HUES64 (cell line): ENCODE results near the gene CEP63.

ENCODE experiments used
- H3K27ac ChIP-seq: 2 replicates; pipeline ENCODE4 v1.7.0; 2013; ENCODE audit warnings: low read depth, low read length, inconsistent platforms
- H3K27me3 ChIP-seq: 2 replicates; pipeline ENCODE4 v1.6.1; 2013; ENCODE audit warnings: mild to moderate bottlenecking, low read length; ENCODE audit not compliant: insufficient read depth
- H3K36me3 ChIP-seq: 2 replicates; pipeline ENCODE4 v1.6.1; 2013; ENCODE audit warnings: mild to moderate bottlenecking, low read length; ENCODE audit not compliant: insufficient read depth
- H3K4me1 ChIP-seq: 2 replicates; pipeline ENCODE4 v1.6.1; 2013; ENCODE audit warnings: mild to moderate bottlenecking, low read length, moderate library complexity; ENCODE audit not compliant: insufficient read depth
- H3K4me3 ChIP-seq: 2 replicates; pipeline ENCODE4 v1.5.1; 2013; ENCODE audit warnings: mild to moderate bottlenecking, low read length, moderate library complexity
- H3K9ac ChIP-seq: 2 replicates; pipeline ENCODE4 v1.6.1; 2013; ENCODE audit warnings: mild to moderate bottlenecking, low read depth, low read length
- H3K9me3 ChIP-seq: 2 replicates; pipeline ENCODE4 v1.6.1; 2013; ENCODE audit warnings: low read depth, low read length; ENCODE audit not compliant: insufficient read depth
- WGBS: fragments of 150-250, 120-280 bp; methylation state at CpG from one replicate; pipeline ENCODE4 v1.1.7; 2013; ENCODE audit warnings: missing lambda C conversion rate; 5-methylcytosine and 5-hydroxymethylcytosine counted together

Gene CEP63

DNA sequence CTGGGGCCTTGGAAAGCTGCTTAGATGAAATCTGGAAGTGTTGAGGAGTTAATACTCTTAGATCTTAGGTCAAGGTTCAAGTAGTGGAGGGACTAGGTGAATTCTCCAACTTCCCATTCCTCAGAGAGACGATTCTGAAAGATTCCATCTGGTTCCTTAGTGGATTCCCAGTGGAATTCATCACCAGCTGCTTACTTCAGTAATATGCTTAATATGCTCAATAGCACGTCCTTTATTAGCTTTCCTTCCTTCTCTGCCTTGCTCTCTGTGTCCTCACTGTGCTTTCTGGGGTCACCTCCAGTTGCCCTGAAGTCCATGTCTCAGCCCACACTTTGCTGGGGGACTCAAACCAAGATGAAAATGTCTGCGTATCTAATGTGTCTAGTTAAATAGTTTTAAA is 31.0 kb downstream of the CEP63 start:
- H3K36me3 ChIP-seq, result no peaks in the 10 kb centered on the region; the same call in 1 of the 2 replicates
- WGBS, result 93% methylated on average over 3 of the region's 3 CpGs

GRCh38 chr3:134517791-134518190 is 31.9 kb downstream of the CEP63 start:
- Histone ChIP-seq H3K9me3 (peaks cover 22% of the 10 kb centered on the region), H3K4me1 (no peaks in the 10 kb centered on the region), H3K9ac (no peak overlapping the region), H3K4me3 (no peak overlapping the region), H3K27me3 (no peaks in the 10 kb centered on the region), H3K27ac (no peak overlapping the region), H3K36me3 (no peaks in the 10 kb centered on the region; the same call in 1 of the 2 replicates)

More for the DNA sequence above, 31.0 kb downstream of the CEP63 start:
- Histone ChIP-seq H3K27ac (no peak overlapping the region), H3K4me1 (no peaks in the 10 kb centered on the region), H3K9ac (no peak overlapping the region), H3K9me3 (peaks cover 13% of the 10 kb centered on the region), H3K27me3 (no peaks in the 10 kb centered on the region), H3K4me3 (no peak overlapping the region)

DNA sequence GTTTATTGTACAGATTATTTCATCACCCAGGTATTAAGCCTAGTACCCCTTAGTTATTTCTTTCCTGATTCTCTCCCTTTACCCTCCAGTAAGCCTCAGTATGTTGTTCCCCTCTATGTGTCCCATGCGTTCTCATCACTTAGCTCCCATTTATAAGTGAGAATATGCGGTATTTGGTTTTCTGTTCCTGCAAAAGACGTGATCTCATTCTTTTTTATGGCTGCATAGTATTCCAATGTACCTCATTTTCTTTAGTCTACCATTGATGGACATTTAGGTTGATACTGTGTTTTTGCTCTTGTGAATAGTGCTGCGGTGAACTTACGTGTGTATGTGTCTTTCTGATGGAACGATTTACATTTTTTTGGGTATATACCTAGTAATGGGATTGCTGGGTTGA is 36.7 kb downstream of the CEP63 start:
- Histone ChIP-seq H3K4me3 (no peak overlapping the region), H3K27me3 (no peaks in the 10 kb centered on the region), H3K27ac (no peak overlapping the region), H3K9me3 (peaks cover 46% of the 10 kb centered on the region), H3K36me3 (no peaks in the 10 kb centered on the region; the same call in 1 of the 2 replicates), H3K4me1 (no peaks in the 10 kb centered on the region), H3K9ac (no peak overlapping the region)
- WGBS, result 96% methylated on average over 6 of the region's 6 CpGs

- H3K36me3 ChIP-seq, result no peaks in the 10 kb centered on the region
- no peak overlapping the region for H3K27ac ChIP-seq
- no peak overlapping the region for H3K9ac ChIP-seq
- H3K9me3 ChIP-seq, result peaks cover 37% of the 10 kb centered on the region
- H3K27me3 ChIP-seq, result no peaks in the 10 kb centered on the region
- H3K4me3 ChIP-seq, result no peak overlapping the region
- no peaks in the 10 kb centered on the region for H3K4me1 ChIP-seq
Measured at GRCh38 chr3:134525293-134525692, 39.4 kb downstream of the CEP63 start.

- H3K27me3 ChIP-seq, result no peaks in the 10 kb centered on the region
- no peak overlapping the region for H3K4me3 ChIP-seq
- no peak overlapping the region for H3K9ac ChIP-seq
- H3K36me3 ChIP-seq, result no peaks in the 10 kb centered on the region
- 94% methylated on average over 1 of the region's 1 CpG for WGBS
- peaks cover 34% of the 10 kb centered on the region; the same call in 1 of the 2 replicates for H3K9me3 ChIP-seq
- no peaks in the 10 kb centered on the region for H3K4me1 ChIP-seq
- no peak overlapping the region for H3K27ac ChIP-seq
Measured at GRCh38 chr3:134526319-134526718, 40.5 kb downstream of the CEP63 start.

GRCh38 chr3:134527037-134527436 is 41.2 kb downstream of the CEP63 start:
- 86% methylated on average over 4 of the region's 4 CpGs for WGBS
- Histone ChIP-seq H3K27me3 (no peaks in the 10 kb centered on the region), H3K27ac (no peak overlapping the region), H3K9ac (no peak overlapping the region), H3K4me1 (no peaks in the 10 kb centered on the region), H3K9me3 (peaks cover 31% of the 10 kb centered on the region; the same call in 1 of the 2 replicates), H3K4me3 (no peak overlapping the region), H3K36me3 (no peaks in the 10 kb centered on the region)

GRCh38 chr3:134527538-134528186 is 41.8 kb downstream of the CEP63 start:
- Histone ChIP-seq H3K27me3 (no peaks in the 10 kb centered on the region), H3K4me1 (no peaks in the 10 kb centered on the region), H3K4me3 (no peak overlapping the region), H3K9me3 (peaks cover 25% of the 10 kb centered on the region; the same call in 1 of the 2 replicates), H3K27ac (no peak overlapping the region), H3K9ac (no peak overlapping the region), H3K36me3 (no peaks in the 10 kb centered on the region)
- 93% methylated on average over 7 of the region's 7 CpGs for WGBS

DNA sequence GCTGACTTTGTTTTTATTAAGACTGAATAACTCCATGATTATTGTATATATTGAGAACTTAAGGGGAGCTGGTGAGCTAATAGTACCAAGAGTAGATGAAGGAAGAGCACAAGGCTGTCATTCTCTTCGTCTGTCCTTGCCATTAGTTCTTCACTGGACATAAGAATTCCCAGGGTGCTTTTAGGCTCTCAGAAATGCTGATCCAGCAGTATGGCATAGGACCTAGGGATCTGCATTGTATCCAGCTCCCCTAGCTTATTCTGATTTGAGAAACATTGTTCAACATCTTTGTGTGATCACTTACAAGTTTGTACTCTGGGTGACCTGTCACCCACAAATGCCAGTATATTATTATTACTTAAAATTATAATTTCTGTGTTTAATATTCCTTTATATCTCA is 47.6 kb downstream of the CEP63 start:
- Histone ChIP-seq H3K4me3 (no peak overlapping the region), H3K36me3 (peaks cover 10% of the 10 kb centered on the region), H3K9ac (no peak overlapping the region), H3K9me3 (no peaks in the 10 kb centered on the region), H3K27me3 (no peaks in the 10 kb centered on the region), H3K27ac (no peak overlapping the region), H3K4me1 (no peaks in the 10 kb centered on the region)
- 86% methylated on average over 1 of the region's 1 CpG for WGBS

DNA sequence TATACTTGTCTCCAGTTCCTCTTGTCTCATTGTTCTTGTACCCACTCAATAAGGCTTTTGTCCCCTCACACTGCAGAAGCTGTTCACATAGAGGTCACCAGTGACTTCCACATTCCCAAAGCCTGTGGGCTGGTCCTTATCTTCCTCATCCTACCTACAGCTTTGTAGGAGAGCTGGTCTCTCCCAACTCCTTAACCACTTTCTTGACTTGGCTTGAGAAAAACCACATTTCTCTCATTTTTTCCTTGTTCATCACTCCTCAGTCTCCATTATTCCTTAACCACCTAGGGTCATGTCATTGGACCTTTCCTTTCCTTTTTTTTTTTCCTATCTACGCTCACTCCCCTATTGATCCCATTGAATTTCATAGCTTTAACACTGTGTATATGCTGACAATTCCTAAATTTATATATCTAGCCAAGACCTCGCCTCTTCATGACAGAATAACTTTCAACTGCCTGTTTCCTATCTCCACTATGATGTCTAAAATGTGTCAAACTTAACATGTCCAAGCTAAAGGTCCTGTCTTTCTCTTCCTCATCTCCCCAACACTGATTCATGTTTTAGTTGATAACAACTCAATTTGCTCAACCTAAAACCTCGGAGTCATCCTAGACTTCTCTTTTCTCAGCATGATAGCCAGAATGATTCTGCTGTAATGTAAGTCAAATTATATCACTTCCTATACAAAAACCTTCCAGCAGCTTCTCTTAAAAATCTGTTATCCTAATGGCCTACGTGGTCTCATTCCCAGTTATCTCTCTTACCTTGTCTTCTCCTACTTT is 49.5 kb downstream of the CEP63 start:
- 95% methylated on average over 4 of the region's 4 CpGs for WGBS
- H3K4me3 ChIP-seq, result no peak overlapping the region
- H3K9me3 ChIP-seq, result no peaks in the 10 kb centered on the region
- H3K36me3 ChIP-seq, result peaks cover 10% of the 10 kb centered on the region
- H3K9ac ChIP-seq, result no peak overlapping the region
- H3K27ac ChIP-seq, result no peak overlapping the region
- no peaks in the 10 kb centered on the region for H3K27me3 ChIP-seq
- no peaks in the 10 kb centered on the region for H3K4me1 ChIP-seq

DNA sequence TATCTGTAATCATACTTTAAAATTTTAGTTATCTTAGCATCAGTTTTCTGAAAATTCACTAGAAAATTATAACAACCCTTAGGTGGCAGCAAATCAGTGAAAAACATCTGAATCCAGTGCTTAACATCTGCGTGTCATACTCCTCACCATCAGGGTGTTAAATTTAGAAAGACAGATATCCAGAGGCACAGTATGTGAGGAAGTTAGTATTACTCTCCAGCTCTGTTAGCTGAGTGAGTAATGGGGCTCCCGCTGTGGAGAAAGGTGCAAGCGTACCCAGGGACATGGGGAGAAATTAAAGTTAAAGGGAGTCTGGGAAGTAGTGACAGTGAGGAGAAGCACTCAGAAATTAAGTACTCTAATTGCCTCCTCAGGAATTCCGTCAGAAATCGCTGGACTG is 50.9 kb downstream of the CEP63 start:
- 88% methylated on average over 5 of the region's 5 CpGs for WGBS
- Histone ChIP-seq H3K27ac (no peak overlapping the region), H3K36me3 (peaks cover 10% of the 10 kb centered on the region)

GRCh38 chr3:134542287-134542958 is 56.6 kb downstream of the CEP63 start:
- Histone ChIP-seq H3K4me3 (no peak overlapping the region), H3K27ac (no peak overlapping the region), H3K27me3 (no peaks in the 10 kb centered on the region), H3K9ac (no peak overlapping the region), H3K9me3 (no peaks in the 10 kb centered on the region), H3K36me3 (peaks cover 28% of the 10 kb centered on the region), H3K4me1 (no peaks in the 10 kb centered on the region)
- WGBS, result 61% methylated on average over 3 of the region's 3 CpGs

More for the DNA sequence above, 50.9 kb downstream of the CEP63 start:
- no peak overlapping the region for H3K9ac ChIP-seq
- no peaks in the 10 kb centered on the region for H3K4me1 ChIP-seq
- H3K27me3 ChIP-seq, result no peaks in the 10 kb centered on the region
- no peak overlapping the region for H3K4me3 ChIP-seq
- no peaks in the 10 kb centered on the region for H3K9me3 ChIP-seq
